HepG2 (cell line): ENCODE data around the gene FAT1. TPM values are rescaled to one million over a fixed set of nuclear protein-coding genes. Genes with fewer than 3 reads are reported as not detected.

Experiments used
- ADNP ChIP-seq: sonication (generic); formaldehyde crosslinking; IDR thresholded peaks from 2 replicates; pipeline ENCODE4 v1.4.0; 2020; ENCODE audit warnings: missing genetic modification reagents
- CENPX ChIP-seq: sonication (generic); formaldehyde crosslinking; IDR thresholded peaks from 2 replicates; pipeline ENCODE4 v1.9.0; 2021; ENCODE audit warnings: mild to moderate bottlenecking, missing genetic modification reagents, moderate library complexity
- MXD3 ChIP-seq: IDR thresholded peaks from 2 replicates; pipeline ENCODE4 v1.6.1; 2016; ENCODE audit warnings: mild to moderate bottlenecking, missing biosample characterization, missing genetic modification reagents
- PITX1 ChIP-seq: sonication (generic); formaldehyde crosslinking; IDR thresholded peaks from 2 replicates; pipeline ENCODE4 v1.5.1; 2020; ENCODE audit warnings: mild to moderate bottlenecking, missing genetic modification reagents
- SP5 ChIP-seq: IDR thresholded peaks from 2 replicates; pipeline ENCODE4 v1.6.1; 2016; ENCODE audit warnings: low read depth, borderline replicate concordance
- TEAD3 ChIP-seq: optimal IDR thresholded peaks from 2 replicates; pipeline ENCODE3; 2016; ENCODE audit warnings: borderline replicate concordance
- ZBTB8A ChIP-seq: sonication (generic); formaldehyde crosslinking; IDR thresholded peaks from 2 replicates; pipeline ENCODE4 v1.4.0; 2020; ENCODE audit warnings: mild to moderate bottlenecking, low read depth, missing genetic modification reagents, borderline replicate concordance
- ZNF282 ChIP-seq: fragments of 450-650 bp; IDR thresholded peaks from 2 replicates; pipeline ENCODE4 v1.6.1; 2018; ENCODE audit not compliant: partially characterized antibody
- ZNF614 ChIP-seq: IDR thresholded peaks from 2 replicates; pipeline ENCODE4 v1.6.1; 2018; ENCODE audit warnings: missing biosample characterization, missing genetic modification reagents, inconsistent platforms, borderline replicate concordance
- ZNF841 ChIP-seq: sonication (generic); formaldehyde crosslinking; IDR thresholded peaks from 2 replicates; pipeline ENCODE4 v1.8.1; 2023; ENCODE audit warnings: missing genetic modification reagents, borderline replicate concordance
- polyA plus RNA-seq, 8 experiments: library from polyadenylated mRNA; depleted of rRNA in 3 of 8; stranded (reverse) in 7 of 8; unstranded in 1 of 8; fragments of >200 nt; fragmentation: Illumina TruSeq in 4 of 8; extraction: Trizol in 4 of 8; gene quantifications; 2 replicates each; pipeline versions ENCODE4 v1.2.1 to v1.2.3, GENCODE V29; 2011 to 2016; ENCODE audit warnings: low read depth in 4 of 8, missing spikeins in 1 of 8, mixed read lengths in 1 of 8; ENCODE audit not compliant: insufficient read depth in 1 of 8
- total RNA-seq, 5 experiments: library from RNA; depleted of rRNA; stranded (reverse); fragments of >200 nt; fragmentation: Illumina TruSeq; extraction: Trizol; gene quantifications; 2 replicates each; pipeline ENCODE4 v1.2.3, GENCODE V29; 2016; ENCODE audit warnings: low read depth in 1 of 5
- TF ChIP-seq, protein P1 (sequence below): sonication (generic); formaldehyde crosslinking; IDR thresholded peaks from 2 replicates; pipeline ENCODE4 v1.4.0; 2020; ENCODE audit warnings: missing genetic modification reagents, borderline replicate concordance
- TF ChIP-seq, protein P2 (sequence below): sonication (generic); formaldehyde crosslinking; IDR thresholded peaks from 2 replicates; pipeline ENCODE4 v1.4.0; 2020; ENCODE audit warnings: missing genetic modification reagents
- TF ChIP-seq, protein P3 (sequence below): sonication (generic); formaldehyde crosslinking; IDR thresholded peaks from 2 replicates; pipeline ENCODE4 v1.4.0; 2020; ENCODE audit warnings: missing genetic modification reagents
- TF ChIP-seq, protein P4 (sequence below): sonication (generic); formaldehyde crosslinking; IDR thresholded peaks from 2 replicates; pipeline ENCODE4 v1.4.0; 2020; ENCODE audit warnings: missing genetic modification reagents
- TF ChIP-seq, protein P5 (sequence below): IDR thresholded peaks from 2 replicates; pipeline ENCODE4 v1.6.1; 2018; ENCODE audit warnings: missing genetic modification reagents, mild to moderate bottlenecking, missing compliant biosample characterization
- TF ChIP-seq, protein P6 (sequence below): sonication (generic); formaldehyde crosslinking; IDR thresholded peaks from 2 replicates; pipeline ENCODE4 v1.5.1; 2020; ENCODE audit warnings: mild to moderate bottlenecking, missing genetic modification reagents, borderline replicate concordance

FAT1 gene
- total and polyA plus RNA-seq, 2 of the 13 experiments (the other 11 are each of a cell fraction or from before 2014, with no cell fraction given): 185 to 216 TPM

GRCh38 chr4:186684889-186685309, 38.8 kb downstream of the FAT1 start (continued):
- TF ChIP-seq ZNF282 (no peak), SP5 (CRISPR knock-in tag) (0 out of 2 replicates have a peak, but pooled peaks have one; percentile 57), ZBTB8A (CRISPR knock-in tag) (no peak), ZNF614 (CRISPR knock-in tag) (peak; percentile 61), ZNF841 (CRISPR knock-in tag) (no peak), ADNP (CRISPR knock-in tag) (no peak), TEAD3 (peak; percentile 100), CENPX (no peak), MXD3 (CRISPR knock-in tag) (no peak), PITX1 (CRISPR knock-in tag) (peak; percentile 98)
- TF ChIP-seq, protein P1, sequence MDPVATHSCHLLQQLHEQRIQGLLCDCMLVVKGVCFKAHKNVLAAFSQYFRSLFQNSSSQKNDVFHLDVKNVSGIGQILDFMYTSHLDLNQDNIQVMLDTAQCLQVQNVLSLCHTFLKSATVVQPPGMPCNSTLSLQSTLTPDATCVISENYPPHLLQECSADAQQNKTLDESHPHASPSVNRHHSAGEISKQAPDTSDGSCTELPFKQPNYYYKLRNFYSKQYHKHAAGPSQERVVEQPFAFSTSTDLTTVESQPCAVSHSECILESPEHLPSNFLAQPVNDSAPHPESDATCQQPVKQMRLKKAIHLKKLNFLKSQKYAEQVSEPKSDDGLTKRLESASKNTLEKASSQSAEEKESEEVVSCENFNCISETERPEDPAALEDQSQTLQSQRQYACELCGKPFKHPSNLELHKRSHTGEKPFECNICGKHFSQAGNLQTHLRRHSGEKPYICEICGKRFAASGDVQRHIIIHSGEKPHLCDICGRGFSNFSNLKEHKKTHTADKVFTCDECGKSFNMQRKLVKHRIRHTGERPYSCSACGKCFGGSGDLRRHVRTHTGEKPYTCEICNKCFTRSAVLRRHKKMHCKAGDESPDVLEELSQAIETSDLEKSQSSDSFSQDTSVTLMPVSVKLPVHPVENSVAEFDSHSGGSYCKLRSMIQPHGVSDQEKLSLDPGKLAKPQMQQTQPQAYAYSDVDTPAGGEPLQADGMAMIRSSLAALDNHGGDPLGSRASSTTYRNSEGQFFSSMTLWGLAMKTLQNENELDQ: no peak
- TF ChIP-seq, protein P2, sequence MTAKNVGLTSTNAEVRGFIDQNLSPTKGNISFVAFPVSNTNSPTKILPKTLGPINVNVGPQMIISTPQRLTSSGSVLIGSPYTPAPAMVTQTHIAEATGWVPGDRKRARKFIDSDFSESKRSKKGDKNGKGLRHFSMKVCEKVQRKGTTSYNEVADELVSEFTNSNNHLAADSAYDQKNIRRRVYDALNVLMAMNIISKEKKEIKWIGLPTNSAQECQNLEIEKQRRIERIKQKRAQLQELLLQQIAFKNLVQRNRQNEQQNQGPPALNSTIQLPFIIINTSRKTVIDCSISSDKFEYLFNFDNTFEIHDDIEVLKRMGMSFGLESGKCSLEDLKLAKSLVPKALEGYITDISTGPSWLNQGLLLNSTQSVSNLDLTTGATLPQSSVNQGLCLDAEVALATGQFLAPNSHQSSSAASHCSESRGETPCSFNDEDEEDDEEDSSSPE (CRISPR knock-in tag): 0 out of 2 replicates have a peak, but pooled peaks have one; percentile 12
- TF ChIP-seq, protein P3, sequence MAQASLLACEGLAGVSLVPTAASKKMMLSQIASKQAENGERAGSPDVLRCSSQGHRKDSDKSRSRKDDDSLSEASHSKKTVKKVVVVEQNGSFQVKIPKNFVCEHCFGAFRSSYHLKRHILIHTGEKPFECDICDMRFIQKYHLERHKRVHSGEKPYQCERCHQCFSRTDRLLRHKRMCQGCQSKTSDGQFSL (CRISPR knock-in tag): no peak
- TF ChIP-seq, protein P4, sequence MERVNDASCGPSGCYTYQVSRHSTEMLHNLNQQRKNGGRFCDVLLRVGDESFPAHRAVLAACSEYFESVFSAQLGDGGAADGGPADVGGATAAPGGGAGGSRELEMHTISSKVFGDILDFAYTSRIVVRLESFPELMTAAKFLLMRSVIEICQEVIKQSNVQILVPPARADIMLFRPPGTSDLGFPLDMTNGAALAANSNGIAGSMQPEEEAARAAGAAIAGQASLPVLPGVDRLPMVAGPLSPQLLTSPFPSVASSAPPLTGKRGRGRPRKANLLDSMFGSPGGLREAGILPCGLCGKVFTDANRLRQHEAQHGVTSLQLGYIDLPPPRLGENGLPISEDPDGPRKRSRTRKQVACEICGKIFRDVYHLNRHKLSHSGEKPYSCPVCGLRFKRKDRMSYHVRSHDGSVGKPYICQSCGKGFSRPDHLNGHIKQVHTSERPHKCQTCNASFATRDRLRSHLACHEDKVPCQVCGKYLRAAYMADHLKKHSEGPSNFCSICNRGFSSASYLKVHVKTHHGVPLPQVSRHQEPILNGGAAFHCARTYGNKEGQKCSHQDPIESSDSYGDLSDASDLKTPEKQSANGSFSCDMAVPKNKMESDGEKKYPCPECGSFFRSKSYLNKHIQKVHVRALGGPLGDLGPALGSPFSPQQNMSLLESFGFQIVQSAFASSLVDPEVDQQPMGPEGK (CRISPR knock-in tag): peak; percentile 71; the same call in 1 of the 2 replicates
- TF ChIP-seq, protein P5, sequence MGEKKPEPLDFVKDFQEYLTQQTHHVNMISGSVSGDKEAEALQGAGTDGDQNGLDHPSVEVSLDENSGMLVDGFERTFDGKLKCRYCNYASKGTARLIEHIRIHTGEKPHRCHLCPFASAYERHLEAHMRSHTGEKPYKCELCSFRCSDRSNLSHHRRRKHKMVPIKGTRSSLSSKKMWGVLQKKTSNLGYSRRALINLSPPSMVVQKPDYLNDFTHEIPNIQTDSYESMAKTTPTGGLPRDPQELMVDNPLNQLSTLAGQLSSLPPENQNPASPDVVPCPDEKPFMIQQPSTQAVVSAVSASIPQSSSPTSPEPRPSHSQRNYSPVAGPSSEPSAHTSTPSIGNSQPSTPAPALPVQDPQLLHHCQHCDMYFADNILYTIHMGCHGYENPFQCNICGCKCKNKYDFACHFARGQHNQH (CRISPR knock-in tag): peak; percentile 88; the same call in 1 of the 2 replicates
- TF ChIP-seq, protein P6, sequence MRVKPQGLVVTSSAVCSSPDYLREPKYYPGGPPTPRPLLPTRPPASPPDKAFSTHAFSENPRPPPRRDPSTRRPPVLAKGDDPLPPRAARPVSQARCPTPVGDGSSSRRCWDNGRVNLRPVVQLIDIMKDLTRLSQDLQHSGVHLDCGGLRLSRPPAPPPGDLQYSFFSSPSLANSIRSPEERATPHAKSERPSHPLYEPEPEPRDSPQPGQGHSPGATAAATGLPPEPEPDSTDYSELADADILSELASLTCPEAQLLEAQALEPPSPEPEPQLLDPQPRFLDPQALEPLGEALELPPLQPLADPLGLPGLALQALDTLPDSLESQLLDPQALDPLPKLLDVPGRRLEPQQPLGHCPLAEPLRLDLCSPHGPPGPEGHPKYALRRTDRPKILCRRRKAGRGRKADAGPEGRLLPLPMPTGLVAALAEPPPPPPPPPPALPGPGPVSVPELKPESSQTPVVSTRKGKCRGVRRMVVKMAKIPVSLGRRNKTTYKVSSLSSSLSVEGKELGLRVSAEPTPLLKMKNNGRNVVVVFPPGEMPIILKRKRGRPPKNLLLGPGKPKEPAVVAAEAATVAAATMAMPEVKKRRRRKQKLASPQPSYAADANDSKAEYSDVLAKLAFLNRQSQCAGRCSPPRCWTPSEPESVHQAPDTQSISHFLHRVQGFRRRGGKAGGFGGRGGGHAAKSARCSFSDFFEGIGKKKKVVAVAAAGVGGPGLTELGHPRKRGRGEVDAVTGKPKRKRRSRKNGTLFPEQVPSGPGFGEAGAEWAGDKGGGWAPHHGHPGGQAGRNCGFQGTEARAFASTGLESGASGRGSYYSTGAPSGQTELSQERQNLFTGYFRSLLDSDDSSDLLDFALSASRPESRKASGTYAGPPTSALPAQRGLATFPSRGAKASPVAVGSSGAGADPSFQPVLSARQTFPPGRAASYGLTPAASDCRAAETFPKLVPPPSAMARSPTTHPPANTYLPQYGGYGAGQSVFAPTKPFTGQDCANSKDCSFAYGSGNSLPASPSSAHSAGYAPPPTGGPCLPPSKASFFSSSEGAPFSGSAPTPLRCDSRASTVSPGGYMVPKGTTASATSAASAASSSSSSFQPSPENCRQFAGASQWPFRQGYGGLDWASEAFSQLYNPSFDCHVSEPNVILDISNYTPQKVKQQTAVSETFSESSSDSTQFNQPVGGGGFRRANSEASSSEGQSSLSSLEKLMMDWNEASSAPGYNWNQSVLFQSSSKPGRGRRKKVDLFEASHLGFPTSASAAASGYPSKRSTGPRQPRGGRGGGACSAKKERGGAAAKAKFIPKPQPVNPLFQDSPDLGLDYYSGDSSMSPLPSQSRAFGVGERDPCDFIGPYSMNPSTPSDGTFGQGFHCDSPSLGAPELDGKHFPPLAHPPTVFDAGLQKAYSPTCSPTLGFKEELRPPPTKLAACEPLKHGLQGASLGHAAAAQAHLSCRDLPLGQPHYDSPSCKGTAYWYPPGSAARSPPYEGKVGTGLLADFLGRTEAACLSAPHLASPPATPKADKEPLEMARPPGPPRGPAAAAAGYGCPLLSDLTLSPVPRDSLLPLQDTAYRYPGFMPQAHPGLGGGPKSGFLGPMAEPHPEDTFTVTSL (CRISPR knock-in tag): peak; percentile 70; the same call in 1 of the 2 replicates
